ENCODE data around the gene NREP.

NREP gene

DNA sequence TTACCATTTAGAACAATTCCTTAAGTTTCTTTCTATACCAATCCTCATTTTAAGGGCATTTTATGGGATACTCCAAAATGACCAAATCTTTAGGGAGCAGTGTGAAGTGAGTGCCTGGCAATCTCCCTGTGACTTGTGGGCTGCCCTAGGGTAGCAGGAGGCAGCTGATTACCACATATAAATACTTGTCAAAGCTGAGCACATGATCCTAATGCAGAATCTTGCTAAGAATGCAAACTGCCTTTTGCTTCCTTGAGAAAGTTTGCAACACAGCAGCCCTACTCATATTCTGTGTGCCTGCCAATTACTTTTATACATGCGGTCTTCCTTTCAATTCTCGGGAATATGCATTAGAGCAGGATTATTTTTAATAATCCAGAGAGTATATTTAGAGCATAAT lies 18.2 kb upstream of the NREP start:
- TF ChIP-seq, protein P1, sequence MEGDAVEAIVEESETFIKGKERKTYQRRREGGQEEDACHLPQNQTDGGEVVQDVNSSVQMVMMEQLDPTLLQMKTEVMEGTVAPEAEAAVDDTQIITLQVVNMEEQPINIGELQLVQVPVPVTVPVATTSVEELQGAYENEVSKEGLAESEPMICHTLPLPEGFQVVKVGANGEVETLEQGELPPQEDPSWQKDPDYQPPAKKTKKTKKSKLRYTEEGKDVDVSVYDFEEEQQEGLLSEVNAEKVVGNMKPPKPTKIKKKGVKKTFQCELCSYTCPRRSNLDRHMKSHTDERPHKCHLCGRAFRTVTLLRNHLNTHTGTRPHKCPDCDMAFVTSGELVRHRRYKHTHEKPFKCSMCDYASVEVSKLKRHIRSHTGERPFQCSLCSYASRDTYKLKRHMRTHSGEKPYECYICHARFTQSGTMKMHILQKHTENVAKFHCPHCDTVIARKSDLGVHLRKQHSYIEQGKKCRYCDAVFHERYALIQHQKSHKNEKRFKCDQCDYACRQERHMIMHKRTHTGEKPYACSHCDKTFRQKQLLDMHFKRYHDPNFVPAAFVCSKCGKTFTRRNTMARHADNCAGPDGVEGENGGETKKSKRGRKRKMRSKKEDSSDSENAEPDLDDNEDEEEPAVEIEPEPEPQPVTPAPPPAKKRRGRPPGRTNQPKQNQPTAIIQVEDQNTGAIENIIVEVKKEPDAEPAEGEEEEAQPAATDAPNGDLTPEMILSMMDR (IDR thresholded peaks at IDR 0.05; ENCODE audit: low read depth, low read length), result no peak
- no peak for DNase-seq
- H3K27ac ChIP-seq, result no peak overlapping the region
- H3K9me3 ChIP-seq (ENCODE audit: severe bottlenecking), result no peaks in the 10 kb centered on the region
- no peak overlapping the region for H3K4me3 ChIP-seq (ENCODE audit: low read depth, low read length)
- no peaks in the 10 kb centered on the region for H3K27me3 ChIP-seq (ENCODE audit: insufficient read depth, low read depth, severe bottlenecking)
- H3K36me3 ChIP-seq, result no peaks in the 10 kb centered on the region

DNA sequence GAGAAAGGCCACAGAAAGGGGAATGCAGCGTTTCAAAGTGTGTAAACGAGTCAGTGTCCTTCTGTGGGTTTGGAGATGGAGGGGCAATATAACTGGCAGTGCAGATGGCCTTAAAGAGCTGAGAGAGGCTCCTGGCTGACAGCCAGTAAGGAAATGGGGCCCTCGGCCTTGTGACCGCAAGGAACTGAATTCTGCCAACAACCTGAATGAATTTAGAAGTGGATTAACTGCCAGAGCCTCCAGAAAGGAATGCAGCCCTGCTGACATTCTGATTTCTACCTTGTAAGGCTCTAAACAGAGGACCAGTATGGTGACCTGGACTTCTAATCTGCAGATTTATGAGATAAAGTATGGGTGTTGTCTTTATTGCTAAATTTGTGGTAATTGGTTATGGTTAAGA lies 17.5 kb upstream of the NREP start:
- H3K9me3 ChIP-seq (ENCODE audit: severe bottlenecking), result no peaks in the 10 kb centered on the region
- TF ChIP-seq, protein P1 (IDR thresholded peaks at IDR 0.05; ENCODE audit: low read depth, low read length), result no peak
- peak; percentile 39 for DNase-seq

DNA sequence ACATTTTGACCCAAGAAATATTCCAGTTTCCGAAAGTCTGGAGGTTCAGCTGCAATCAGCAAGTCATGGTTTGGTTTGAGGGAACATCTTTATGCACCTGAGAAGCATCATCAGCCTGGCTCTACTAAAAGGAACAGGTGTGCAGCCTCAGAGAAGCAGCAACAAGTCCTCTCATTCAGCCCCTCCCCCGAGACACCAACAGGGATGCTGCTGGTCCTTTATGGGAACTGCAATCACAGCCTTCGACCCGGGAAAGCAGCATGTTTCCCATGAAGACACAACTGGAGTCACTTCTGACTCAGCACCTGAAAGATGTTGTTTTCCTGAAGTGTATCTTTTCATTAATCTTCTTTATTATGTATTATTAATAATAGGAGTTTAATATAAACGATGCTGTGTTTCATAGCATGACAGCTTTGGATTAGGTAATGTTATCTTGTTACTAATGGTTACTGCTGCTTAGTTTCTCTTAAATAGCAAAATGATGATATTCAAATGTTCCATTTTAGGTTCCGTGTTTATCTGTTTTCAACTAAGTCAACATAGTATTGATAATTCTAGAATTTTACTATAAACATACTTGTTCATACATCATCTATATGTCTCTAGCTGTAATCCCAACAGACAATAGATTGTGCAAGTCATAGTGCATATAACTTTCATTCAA lies 15.6 kb upstream of the NREP start:
- Histone ChIP-seq H3K27me3 (ENCODE audit: insufficient read depth, low read depth, severe bottlenecking) (no peaks in the 10 kb centered on the region), H3K27ac (no peak overlapping the region), H3K36me3 (no peaks in the 10 kb centered on the region), H3K4me3 (ENCODE audit: low read depth, low read length) (no peak overlapping the region), H3K9me3 (ENCODE audit: severe bottlenecking) (no peaks in the 10 kb centered on the region)
- TF ChIP-seq, protein P1 (IDR thresholded peaks at IDR 0.05; ENCODE audit: low read depth, low read length), result no peak
- DNase-seq, result peak; percentile 62

More for the DNA sequence above, 17.5 kb upstream of the NREP start:
- Histone ChIP-seq H3K27me3 (ENCODE audit: insufficient read depth, low read depth, severe bottlenecking) (no peaks in the 10 kb centered on the region), H3K4me3 (ENCODE audit: low read depth, low read length) (no peak overlapping the region), H3K27ac (peak overlapping the region; percentile 21; the same call in 1 of the 2 replicates), H3K36me3 (no peaks in the 10 kb centered on the region)

DNA sequence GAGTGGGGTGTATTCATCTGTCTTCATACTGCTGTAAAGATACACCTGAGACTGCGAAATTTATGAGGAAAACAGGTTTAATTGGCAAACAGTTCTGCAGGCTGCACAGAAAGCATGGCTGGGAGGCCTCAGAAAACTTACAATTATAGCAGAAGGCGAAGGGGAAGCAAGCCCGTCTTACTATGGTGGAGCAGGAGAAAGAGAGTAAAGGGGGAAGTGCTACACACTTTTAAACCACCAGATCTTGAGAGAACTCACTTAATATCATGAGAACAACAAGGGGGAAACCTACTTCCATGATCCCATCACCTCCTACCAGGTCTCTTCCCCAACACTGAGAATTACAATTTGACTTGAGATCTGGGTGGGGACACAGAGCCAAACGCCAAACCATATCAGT lies 12.5 kb upstream of the NREP start:
- TF ChIP-seq, protein P1 (IDR thresholded peaks at IDR 0.05; ENCODE audit: low read depth, low read length), result no peak

DNA sequence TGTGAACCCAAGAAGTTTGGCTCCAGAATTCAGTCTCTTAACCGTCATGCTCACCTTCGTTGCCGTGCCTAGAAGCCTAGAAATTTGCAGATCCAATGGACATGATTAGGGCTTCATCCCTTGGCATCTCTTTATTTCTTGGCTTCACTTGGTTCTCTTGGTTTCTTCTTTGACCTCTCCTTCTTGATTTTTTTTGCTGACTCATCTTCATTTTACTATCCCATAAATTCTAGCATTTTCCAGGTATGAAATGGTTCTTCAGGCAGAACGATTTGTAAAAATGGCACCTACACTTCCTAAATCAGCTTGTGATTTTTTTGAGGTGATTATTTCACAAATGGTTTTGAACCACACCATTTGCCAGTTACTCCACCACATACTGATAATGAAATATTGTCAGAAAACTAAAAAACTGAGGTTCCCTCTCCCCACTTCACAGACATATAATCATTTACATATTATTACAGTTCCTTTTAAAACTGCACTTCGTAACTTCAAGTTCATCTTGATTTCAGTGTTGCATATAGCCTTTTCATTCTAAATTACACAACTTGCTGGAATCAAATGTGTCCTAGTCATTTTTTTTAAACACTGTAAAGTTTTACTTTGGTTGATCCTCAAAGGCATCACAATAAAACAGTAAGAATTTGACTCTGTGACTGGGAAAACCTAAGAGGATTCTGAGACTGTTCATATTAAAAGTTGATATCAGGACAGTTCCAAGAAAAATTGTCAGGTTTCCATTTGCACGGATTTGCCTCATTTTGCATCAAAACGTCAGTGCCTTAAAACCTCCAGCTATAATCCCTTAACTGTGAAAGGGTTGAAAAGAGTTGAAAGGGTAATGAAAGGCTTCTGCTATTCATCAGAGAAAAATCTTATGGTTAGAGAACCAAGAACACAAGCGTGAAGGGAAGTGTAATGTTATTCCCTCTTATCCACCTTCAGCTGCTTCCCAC lies 8.9 kb upstream of the NREP start:
- no peak overlapping the region for H3K27ac ChIP-seq
- DNase-seq, result no peak
- H3K4me3 ChIP-seq (ENCODE audit: low read depth, low read length), result no peak overlapping the region
- no peaks in the 10 kb centered on the region for H3K27me3 ChIP-seq (ENCODE audit: insufficient read depth, low read depth, severe bottlenecking)
- TF ChIP-seq, protein P1 (IDR thresholded peaks at IDR 0.05; ENCODE audit: low read depth, low read length), result no peak
- no peaks in the 10 kb centered on the region for H3K36me3 ChIP-seq
- H3K9me3 ChIP-seq (ENCODE audit: severe bottlenecking), result no peaks in the 10 kb centered on the region

More for the DNA sequence above, 12.5 kb upstream of the NREP start:
- Histone ChIP-seq H3K4me3 (ENCODE audit: low read depth, low read length) (no peak overlapping the region), H3K9me3 (ENCODE audit: severe bottlenecking) (no peaks in the 10 kb centered on the region), H3K27ac (no peak overlapping the region), H3K36me3 (no peaks in the 10 kb centered on the region), H3K27me3 (ENCODE audit: insufficient read depth, low read depth, severe bottlenecking) (no peaks in the 10 kb centered on the region)
- no peak for DNase-seq
